GM20431 (cell line): Measurements from ENCODE around the gene CCDC171.
"Not testable (repeated sequence)": the region's sequence is repeated elsewhere in the genome, so short reads cannot be mapped to it uniquely, and the experiment has no call there.

ENCODE experiments used
- in situ Hi-C: fragments of 300-500 bp; cut with MseI, MboI; formaldehyde crosslinking; loops from one replicate; pipeline ENCODE4 v1.15.0; 2020; ENCODE audit warnings: low sequenced_read_pairs; ENCODE audit not compliant: unreplicated experiment

The CCDC171 gene

DNA sequence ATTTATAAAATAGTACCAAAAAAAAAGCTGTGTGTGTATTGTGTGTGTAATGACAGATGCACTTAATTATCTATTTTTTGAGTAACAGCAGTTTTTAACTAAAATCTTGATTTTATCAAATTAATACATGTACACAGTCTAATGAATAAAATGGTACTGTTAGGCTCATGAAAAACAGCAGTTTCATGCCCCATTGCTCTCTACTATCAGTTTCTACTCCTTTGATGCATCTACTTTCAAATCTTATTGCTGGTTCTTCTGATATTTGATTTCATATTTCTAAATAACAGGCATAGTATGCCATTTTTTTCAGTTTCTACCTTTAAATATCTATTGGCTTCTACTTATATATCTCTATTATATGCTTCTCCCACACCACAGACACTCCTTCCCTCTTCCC, 117.4 kb downstream of the CCDC171 start:
- in situ Hi-C loops = no loop called here

DNA sequence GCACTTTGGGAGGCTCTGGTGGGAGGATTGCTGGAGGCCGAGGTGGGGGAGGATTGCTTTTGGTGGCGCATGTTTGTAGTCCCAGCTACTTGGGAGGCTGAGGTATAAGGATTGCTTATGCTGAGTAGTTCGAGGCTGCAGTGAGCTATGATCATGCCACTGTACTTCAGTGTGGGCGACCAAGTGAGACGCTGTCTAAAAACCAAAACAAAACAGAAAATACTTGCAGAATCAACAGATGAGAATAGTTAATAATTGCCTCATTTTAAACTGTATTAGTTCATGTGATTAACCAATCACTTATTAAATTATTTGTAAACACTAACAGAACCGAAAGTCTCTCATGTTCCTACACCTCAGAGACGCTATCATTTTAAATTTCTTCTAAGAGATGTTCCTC, 118.1 kb downstream of the CCDC171 start:
- in situ Hi-C loops = no loop called here

DNA sequence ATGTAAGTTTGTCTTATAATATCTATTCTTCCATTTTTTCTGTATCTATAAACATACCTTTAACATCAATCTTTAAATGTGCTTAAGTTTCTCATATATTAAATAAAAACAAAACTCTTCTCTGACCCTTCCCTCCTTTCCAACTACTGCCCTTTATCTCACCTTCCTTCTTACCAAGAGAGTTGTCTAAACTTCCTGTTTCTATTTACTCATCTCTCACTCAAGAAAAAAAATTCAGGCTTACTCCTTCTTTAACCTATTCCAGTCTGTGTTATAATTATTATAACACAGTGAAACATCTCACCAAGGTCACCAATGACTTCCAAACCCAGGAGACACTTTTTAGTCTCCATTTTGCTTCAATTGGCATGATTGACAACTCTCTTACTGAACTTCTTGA, 140.9 kb downstream of the CCDC171 start:
- in situ Hi-C loops = no loop called here

DNA sequence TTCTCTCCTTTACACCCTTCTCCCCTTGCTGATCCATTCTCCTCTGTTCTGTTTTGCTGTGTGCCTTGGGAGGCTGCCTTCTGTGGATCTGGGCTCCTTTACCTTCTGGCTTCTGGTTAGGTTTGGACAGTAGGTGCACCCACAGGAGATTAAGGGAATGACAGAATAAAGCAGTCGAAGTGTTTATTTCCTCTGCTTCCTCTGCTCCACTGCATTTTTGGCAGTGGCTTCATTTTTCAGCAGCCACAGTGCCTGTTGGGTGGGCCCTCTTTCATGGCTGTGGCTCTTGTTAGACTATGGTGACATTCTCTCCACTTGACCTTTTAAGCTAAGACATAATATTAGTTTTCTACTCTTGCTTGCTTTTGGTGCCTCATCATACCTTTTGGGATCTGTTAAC, 144.1 kb downstream of the CCDC171 start:
- in situ Hi-C loops = no loop called here

DNA sequence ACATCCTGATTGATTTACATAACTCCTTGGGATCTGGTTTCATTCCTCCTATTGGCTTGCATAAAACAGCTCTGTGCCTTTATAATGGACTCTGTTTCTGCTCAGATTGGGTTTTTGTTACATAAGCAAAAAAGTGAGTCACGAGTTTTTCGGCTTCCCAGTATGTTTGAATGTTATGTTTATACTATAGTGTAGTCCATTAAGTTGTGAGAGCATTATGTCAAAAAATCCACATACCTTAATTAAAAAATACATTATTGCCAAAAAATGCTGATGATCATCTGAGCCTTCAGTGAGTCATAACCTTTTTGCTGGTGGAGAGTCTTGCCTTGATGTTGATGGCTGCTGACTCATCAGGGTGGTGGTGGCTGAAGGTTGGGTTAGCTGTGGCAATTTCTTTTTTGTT, 144.6 kb downstream of the CCDC171 start:
- in situ Hi-C loops = no loop called here

DNA sequence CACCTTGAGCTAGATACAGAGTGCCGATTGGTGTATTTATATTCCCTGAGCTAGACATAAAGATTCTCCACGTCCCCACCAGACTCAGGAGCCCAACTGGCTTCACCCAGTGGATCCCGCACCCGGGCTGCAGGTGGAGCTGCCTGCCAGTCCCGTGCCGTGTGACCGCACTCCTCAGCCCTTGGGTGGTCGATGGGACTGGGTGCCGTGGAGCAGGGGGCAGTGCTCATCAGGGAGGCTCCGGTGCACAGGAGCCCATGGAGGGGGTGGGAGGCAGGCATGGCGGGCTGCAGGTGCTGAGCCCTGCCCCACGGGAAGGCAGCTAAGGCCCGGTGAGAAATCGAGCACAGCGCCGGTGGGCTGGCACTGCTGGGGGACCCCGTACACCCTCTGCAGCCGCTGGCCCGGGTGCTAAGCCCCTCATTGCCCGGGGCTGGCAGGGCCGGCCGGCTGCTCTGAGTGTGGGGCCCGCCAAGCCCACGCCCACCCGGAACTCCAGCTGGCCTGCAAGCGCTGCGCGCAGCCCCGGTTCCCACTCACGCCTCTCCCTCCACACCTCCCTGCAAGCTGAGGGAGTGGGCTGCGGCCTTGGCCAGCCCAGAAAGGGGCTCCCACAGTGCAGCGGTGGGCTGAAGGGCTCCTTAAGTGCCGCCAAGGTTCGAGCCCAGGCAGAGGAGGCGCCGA, 147.2 kb downstream of the CCDC171 start:
- in situ Hi-C loops = not testable (repeated sequence)

DNA sequence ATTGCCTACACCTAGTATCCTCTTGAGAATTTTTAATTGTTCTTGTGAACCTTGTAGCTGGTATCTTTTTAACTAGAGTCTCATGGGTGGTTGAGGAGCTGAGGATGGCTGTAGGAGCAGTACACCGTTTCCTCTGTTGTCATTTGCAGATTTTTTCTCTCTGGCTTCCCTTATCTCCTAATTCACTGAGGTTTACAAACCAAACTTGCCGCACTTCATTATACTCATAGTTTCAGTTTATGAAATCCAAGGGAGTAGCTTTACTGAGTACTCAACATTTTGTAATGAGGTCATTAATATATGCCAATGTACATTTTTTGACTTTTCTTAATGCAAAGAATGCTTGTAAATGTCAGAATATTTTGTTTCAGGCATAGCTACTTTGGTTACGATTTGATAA, 154.2 kb downstream of the CCDC171 start:
- in situ Hi-C loops = no loop called here

DNA sequence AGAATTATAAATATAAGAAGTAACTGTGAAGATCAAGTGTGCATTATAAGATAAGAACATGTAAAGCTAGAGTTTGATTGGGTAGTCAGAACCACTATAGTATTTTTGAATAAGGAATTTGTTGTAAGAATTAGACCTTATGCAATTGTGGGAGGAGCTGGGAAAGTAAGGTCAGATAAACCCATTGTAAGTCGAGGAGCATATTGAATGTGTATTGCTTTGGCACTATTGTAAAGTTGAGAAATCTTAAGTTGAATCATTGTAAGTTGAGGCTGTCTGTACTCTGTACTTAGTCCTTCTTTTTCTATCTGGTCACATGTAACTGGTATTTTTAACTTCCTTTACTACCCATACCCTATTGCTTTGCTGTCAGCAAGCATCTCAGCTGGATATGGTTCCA, 158.7 kb downstream of the CCDC171 start:
- in situ Hi-C loops = no loop called here

DNA sequence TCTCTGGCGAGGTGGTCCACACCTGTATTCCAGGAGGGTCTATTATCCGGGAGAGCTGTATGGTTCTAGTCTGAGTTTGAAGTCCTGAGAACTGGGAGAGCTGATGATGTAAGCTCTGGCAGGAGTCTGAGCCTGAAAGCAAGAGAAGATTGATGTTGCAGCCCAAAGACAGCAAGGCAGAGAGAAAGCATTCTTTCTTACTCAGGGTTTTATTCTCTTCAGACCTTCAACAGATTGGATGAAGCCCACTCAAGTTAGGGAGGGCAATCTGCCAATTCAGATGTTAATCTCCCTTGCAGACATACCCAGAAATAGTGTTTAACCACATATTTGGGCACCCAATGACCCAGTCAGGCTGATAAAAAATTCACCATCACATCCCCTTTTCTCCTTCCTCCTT, 159.1 kb downstream of the CCDC171 start:
- in situ Hi-C loops = no loop called here

DNA sequence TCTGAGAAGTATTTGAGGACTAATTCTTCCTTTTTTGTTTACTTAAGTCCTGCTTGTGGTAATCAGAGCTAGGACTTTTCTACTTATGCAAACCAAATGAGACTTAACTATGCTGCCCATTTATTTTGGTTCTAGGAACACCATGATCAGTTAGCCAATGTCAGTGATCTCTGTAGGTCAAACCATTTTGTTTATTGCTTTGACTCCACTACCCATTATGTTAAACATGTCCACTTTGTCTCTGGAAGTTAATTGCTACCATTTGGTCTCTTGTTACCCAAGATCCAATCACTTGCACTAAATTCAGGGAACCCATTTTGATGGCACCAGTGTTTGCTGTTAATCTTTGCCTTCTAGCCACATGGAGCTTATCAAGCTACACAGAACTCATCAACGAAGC, 161.9 kb downstream of the CCDC171 start:
- in situ Hi-C loops = no loop called here

DNA sequence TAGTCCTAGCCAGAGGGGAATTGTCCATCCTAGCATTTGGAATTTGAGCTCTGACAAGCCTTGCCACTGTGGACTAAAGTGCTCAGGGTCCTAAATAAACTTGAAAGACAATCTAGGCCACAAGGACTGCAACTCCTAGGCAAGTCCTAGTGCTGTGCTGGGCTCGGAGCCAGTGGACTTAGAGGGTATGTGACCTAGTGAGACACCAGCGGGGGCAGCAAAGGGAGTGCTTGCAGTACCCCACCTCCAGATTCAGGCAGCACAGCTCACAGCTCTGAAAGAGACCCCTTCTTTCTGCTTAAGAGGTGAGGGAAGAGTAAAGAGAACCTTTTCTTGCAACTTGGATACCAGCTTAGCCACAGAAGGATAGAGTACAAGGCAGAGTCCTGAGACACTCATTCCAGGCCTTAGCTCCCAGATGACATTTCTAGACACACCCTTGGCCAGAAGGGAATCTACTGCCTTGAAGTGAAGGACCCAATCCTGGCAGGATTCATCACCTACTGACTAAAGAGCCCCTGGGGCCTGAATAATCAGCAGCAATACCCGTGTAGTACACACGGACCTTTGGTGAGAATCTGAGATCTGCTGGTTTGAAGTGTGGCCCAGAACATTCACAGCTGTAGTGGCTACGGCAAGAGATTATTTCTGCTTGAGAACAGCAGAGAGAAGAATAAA, 164.6 kb downstream of the CCDC171 start:
- in situ Hi-C loops = no loop called here

DNA sequence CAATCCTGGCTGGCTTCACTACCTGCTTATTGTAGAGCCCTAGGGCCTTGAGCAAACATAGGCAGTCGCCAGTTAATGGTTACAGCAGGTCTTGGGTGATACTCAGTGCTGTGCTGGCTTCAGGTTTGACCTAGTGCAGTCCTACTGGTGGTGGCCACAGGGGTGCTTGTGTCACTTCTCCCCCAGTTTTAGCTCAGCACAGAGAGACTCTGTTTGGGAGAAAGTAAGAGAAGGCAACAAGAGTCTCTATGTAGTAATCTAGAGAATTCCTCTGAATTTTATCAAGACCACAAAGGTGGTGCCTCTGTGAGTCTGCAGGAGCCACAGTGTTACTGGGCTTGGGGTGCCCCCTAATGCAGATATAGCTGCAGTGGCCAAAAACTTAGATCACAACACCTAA, 165.6 kb downstream of the CCDC171 start:
- in situ Hi-C loops = no loop called here

DNA sequence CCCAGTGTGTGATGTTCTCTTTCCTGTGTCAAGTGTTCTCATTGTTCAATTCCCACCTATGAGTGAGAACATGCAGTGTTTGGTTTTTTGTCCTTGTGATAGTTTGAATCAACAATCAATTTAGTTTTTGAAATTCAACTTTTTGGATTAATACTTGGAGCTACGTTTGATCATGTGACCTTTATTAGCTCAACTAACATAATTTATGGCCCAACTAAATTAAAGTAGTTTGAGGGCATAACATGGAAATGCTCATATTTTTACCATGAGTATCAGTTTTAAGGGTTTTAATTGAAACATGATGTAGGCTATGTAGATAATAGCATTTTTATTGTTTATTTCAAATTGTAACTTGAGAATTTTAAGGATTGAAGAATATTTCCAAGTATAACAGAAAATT, 168.0 kb downstream of the CCDC171 start:
- in situ Hi-C loops = no loop called here

DNA sequence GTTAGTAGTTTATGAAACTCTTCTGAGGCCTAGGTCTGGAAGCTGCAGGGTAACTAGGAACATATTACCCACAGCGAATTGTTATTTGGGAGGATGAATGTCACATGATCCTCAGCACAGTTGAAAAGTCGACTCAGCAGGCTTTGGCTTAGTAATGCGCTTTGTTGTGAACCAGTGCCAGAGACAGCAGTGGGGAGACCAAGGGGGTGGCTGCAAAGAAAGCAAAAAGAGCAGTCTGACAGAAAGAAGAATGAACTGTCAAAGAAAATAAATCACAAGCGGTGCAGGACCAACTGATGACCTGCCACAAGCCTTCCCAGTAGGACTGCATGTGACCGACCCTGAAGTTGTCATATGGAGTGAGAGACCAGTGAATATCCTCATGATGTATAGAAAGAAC, 170.0 kb downstream of the CCDC171 start:
- in situ Hi-C loops = no loop called here

DNA sequence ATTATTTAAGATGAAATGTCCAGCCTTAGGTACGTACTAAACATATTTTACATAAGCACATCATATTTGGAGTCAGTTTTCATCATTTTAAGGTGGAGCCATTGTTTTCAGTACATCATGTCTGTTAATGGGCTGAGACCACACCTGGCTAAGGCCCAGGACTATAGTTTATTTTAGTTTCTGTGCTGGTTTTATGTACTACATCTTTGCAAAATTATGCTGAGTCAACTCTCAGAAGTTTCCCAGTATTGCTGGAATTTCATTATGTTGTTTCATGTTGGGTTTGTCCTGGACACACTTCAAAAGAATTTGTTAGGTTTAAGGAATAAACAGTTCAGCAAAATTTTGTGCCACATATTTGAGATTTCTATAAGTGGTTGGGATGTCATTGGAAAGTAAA, 171.2 kb downstream of the CCDC171 start:
- in situ Hi-C loops = no loop called here

DNA sequence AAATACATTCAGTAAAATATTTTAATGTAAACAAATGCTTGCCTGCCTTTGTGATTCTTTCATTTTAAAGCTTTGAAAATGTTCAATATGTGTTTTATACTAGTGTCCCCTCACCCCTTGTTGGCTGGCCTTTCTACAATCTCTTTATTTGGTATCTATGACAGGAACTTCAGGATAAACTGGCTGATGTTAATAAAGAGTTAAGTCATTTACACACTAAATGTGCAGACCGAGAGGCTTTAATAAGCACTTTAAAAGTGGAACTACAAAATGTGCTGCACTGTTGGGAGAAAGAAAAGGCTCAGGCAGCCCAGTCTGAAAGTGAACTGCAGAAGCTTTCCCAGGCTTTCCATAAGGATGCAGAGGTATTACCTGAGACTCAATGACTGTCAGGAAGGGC, 171.8 kb downstream of the CCDC171 start:
- in situ Hi-C loops = no loop called here

DNA sequence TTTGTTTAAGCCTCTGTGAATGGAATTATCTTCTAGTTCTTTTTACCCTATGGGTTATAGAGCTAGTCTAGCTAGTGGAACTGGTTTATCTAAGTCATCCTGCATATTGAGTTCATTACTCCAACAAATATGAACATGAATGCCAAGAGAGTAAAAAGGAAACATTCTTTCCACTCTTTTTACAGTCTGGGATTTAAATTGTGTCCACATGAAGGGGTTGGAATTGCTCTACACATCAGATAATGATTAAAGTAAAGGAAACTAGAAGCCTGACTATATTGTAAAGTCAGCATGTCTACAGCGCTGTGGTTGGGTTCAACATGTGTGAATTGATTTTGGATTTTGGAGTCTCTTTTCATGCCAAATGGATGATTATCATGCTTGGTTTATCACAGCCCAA, 173.1 kb downstream of the CCDC171 start:
- in situ Hi-C loops = no loop called here

DNA sequence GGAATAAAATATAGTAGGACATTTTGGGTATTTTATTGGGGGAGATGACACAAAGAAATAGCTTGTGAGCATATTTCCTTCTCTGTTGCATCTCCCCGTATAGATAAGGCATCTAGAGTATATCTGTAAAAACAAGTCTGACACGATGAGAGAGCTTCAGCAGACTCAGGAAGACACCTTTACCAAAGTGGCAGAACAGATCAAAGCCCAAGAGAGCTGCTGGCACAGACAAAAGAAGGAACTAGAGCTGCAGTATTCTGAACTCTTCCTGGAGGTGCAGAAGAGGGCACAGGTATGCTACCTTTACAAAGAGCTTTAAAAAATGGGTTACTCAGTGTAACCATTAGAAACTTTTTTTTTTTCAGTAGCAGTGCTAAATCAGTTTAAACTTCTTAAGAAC, 176.7 kb downstream of the CCDC171 start:
- in situ Hi-C loops = no loop called here

DNA sequence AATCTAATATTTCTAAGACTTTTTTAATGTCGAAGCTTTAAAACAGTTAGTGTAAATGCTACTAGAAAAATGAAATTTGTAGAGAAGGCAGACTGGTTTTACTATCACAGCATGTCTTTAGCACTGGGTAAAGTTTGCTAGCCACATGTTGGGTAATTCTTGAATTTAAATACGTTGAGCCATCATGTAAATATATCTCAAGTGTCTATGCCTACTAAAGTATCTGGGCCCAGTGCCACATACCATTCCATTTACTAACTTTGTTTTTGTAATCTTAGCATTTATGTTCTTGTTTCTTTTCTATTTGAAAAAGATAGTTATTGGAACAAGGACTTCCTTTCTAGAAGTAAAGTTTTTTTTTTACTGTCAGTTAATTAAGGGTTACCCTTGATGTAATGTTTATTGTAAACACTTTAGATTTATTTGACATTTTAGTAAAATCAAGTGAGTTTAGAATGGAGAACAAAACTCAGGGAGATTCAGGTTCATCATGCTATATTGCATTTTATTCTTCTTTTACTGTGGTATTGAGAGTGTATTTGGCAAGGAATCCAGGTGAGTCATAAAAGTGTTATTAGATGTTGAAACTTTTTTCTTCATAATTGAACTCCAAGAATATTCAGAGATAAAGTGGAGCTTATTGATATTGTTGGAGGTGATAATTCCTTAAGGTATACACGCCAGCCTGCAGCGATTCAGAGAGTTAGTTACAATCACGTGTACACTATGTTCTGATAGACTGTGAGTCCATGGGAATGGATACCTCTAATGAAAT, 182.4 kb downstream of the CCDC171 start:
- in situ Hi-C loops = no loop called here

DNA sequence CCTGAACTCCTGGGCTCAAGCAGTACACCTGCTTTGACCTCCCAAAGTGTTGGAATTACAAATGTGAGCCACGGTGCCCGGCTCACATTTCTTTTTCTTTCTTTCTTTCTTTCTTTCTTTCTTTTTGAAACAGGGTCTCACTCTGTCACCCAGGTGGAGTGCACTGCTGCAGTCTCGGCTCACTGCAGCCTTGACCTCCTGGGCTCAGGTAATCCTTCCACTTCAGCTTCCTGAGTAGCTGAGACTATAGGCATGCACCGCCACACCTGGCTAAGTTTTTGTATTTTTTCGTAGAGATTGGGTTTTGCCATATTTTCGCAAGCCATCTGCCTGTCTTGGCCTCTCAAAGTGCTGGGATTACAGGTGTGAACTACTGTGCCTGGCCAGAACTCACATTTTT, 183.7 kb downstream of the CCDC171 start:
- in situ Hi-C loops = no loop called here

DNA sequence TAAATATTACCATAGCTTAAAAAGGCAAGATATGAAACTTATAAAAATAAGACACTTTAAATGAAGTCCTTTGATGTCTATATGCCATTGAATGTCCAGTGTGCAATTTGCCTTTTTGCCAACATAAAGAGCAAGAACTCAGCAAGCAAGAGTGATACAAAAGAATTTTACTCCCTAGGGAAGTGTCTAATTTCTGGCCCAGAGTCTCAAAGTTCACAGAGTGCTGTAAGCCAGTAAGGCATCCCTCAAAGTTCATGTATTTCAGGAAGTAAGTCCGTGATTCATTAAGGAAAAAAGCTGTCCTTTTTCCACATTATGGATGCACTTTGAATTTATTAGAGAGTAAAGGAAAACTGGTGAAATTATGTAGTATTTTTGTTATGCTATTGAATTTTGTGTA, 185.2 kb downstream of the CCDC171 start:
- in situ Hi-C loops = no loop called here
